RWPE2 (cell line): ENCODE measurements around the gene BBS9.
"Not testable (repeated sequence)": the region's sequence is repeated elsewhere in the genome, so short reads cannot be mapped to it uniquely, and the experiment has no call there.

ENCODE experiments used
- ATAC-seq: fragments of 200-7000 bp; cut with Tn5 transposase; 3 replicates; pipeline ENCODE4 v1.9.1; 2021; ENCODE audit warnings: low read depth
- DNase-seq: peaks from one replicate; pipeline ENCODE4 v3.0.0-alpha.2; 2020; ENCODE audit warnings: low spot score
- H3K27ac ChIP-seq: fragments of 450-650 bp; 2 replicates; pipeline ENCODE4 v1.5.1; 2017; ENCODE audit warnings: mild to moderate bottlenecking; ENCODE audit not compliant: poor library complexity, severe bottlenecking
- H3K27me3 ChIP-seq: fragments of 250-450 bp; sonication (Bioruptor Pico); 2 replicates; pipeline ENCODE4 v1.5.1; 2021; ENCODE audit warnings: mild to moderate bottlenecking, moderate library complexity; ENCODE audit not compliant: insufficient read depth, poor library complexity, severe bottlenecking
- H3K36me3 ChIP-seq: fragments of 250-450 bp; sonication (Bioruptor Pico); 2 replicates; pipeline ENCODE4 v1.5.1; 2020; ENCODE audit warnings: low read depth, mild to moderate bottlenecking, moderate library complexity
- H3K4me1 ChIP-seq: fragments of 250-450 bp; sonication (Bioruptor Pico); 2 replicates; pipeline ENCODE4 v1.5.1; 2021; ENCODE audit warnings: mild to moderate bottlenecking, moderate library complexity; ENCODE audit not compliant: insufficient read depth, poor library complexity, severe bottlenecking
- H3K4me3 ChIP-seq: fragments of 250-450 bp; sonication (Bioruptor Pico); 2 replicates; pipeline ENCODE4 v1.5.1; 2021; ENCODE audit warnings: mild to moderate bottlenecking, moderate library complexity; ENCODE audit not compliant: severe bottlenecking
- H3K9me3 ChIP-seq: fragments of 250-450 bp; sonication (Bioruptor Pico); 2 replicates; pipeline ENCODE4 v1.5.1; 2021; ENCODE audit warnings: mild to moderate bottlenecking, moderate library complexity; ENCODE audit not compliant: severe bottlenecking
- CTCF ChIP-seq: fragments of 450-650 bp; IDR thresholded peaks from one replicate; pipeline ENCODE4 v1.5.1; 2017; ENCODE audit warnings: mild to moderate bottlenecking, moderate library complexity; ENCODE audit not compliant: poor library complexity, severe bottlenecking

BBS9 gene

GRCh38 chr7:33089142-33089541 lies 40.2 kb upstream of the BBS9 start:
- H3K27me3 ChIP-seq: no peaks in the 10 kb centered on the region
- H3K9me3 ChIP-seq: no peaks in the 10 kb centered on the region
- no peaks in the 10 kb centered on the region for H3K4me1 ChIP-seq
- peaks cover 4% of the 10 kb centered on the region for H3K36me3 ChIP-seq
- no peak overlapping the region for H3K4me3 ChIP-seq
- H3K27ac ChIP-seq: no peak overlapping the region
- ATAC-seq: no peak
- TF ChIP-seq CTCF: no peak
- no peak for DNase-seq

GRCh38 chr7:33091111-33091531 lies 38.2 kb upstream of the BBS9 start:
- peak overlapping the region; percentile 19 for H3K27ac ChIP-seq

GRCh38 chr7:33091641-33092191 lies 37.6 kb upstream of the BBS9 start:
- TF ChIP-seq CTCF: no peak
- H3K9me3 ChIP-seq: no peaks in the 10 kb centered on the region
- peaks cover 26% of the 10 kb centered on the region for H3K36me3 ChIP-seq
- no peaks in the 10 kb centered on the region for H3K27me3 ChIP-seq
- no peak for ATAC-seq
- H3K4me3 ChIP-seq: no peak overlapping the region
- DNase-seq: no peak
- H3K4me1 ChIP-seq: no peaks in the 10 kb centered on the region
- peak overlapping the region; percentile 19 for H3K27ac ChIP-seq

More at GRCh38 chr7:33091111-33091531, 38.2 kb upstream of the BBS9 start:
- no peaks in the 10 kb centered on the region for H3K9me3 ChIP-seq
- H3K4me3 ChIP-seq: no peak overlapping the region
- H3K4me1 ChIP-seq: no peaks in the 10 kb centered on the region
- TF ChIP-seq CTCF: no peak
- DNase-seq: no peak
- ATAC-seq: peak; percentile 71
- H3K27me3 ChIP-seq: no peaks in the 10 kb centered on the region
- H3K36me3 ChIP-seq: peaks cover 20% of the 10 kb centered on the region

- TF ChIP-seq CTCF: no peak
- no peaks in the 10 kb centered on the region for H3K27me3 ChIP-seq
- DNase-seq (no peak), ATAC-seq (no peak)
- no peaks in the 10 kb centered on the region for H3K4me1 ChIP-seq
- peaks cover 42% of the 10 kb centered on the region for H3K36me3 ChIP-seq
- H3K27ac ChIP-seq: no peak overlapping the region
- H3K9me3 ChIP-seq: no peaks in the 10 kb centered on the region
- no peak overlapping the region for H3K4me3 ChIP-seq
Measured at GRCh38 chr7:33093266-33093665, 36.1 kb upstream of the BBS9 start.

- not testable (repeated sequence) for ATAC-seq
- peaks cover 57% of the 10 kb centered on the region for H3K36me3 ChIP-seq
Measured at GRCh38 chr7:33094745-33095275, 34.6 kb upstream of the BBS9 start.

More at GRCh38 chr7:33094745-33095275, 34.6 kb upstream of the BBS9 start:
- H3K9me3 ChIP-seq, H3K4me3 ChIP-seq, H3K27me3 ChIP-seq, H3K4me1 ChIP-seq, DNase-seq, H3K27ac ChIP-seq: not testable (repeated sequence)
